Right atrium auricular region (tissue), 2 donors: ENCODE data around the gene IL21. TPM values are rescaled to one million over a fixed set of nuclear protein-coding genes. Genes with fewer than 3 reads are reported as not detected.
"Not testable (repeated sequence)": the region's sequence is repeated elsewhere in the genome, so short reads cannot be mapped to it uniquely, and the experiment has no call there.

Source experiments
- DNase-seq: peaks from one replicate; pipeline ENCODE4 v3.0.0-alpha.2; 2019; ENCODE audit warnings: low spot score
- H3K27ac ChIP-seq, 2 donors: fragments of 200-600 bp; sonication (generic); 1 replicate in 1 of 2; 2 replicates in 1 of 2; pipeline ENCODE4 v1.5.1; 2016 to 2019
- H3K27me3 ChIP-seq, 2 donors: fragments of 200-600 bp; sonication (generic); one replicate each; pipeline versions ENCODE4 v1.5.1 to v1.6.0; 2017 to 2019
- H3K36me3 ChIP-seq: fragments of 200-600 bp; sonication (generic); one replicate; pipeline ENCODE4 v1.5.1; 2016
- H3K4me1 ChIP-seq, 2 donors: fragments of 200-600 bp; sonication (generic); one replicate each; pipeline versions ENCODE4 v1.5.1 to v1.6.0; 2017 to 2019
- H3K4me3 ChIP-seq, 2 donors: fragments of 200-600 bp; sonication (generic); 1 replicate in 1 of 2; 2 replicates in 1 of 2; pipeline ENCODE4 v1.5.1; 2017 to 2019; ENCODE audit warnings: mild to moderate bottlenecking in 1 of 2, moderate library complexity in 1 of 2
- H3K9me3 ChIP-seq, 2 donors: fragments of 200-600 bp; sonication (generic); one replicate each; pipeline ENCODE4 v1.5.1; 2019
- total RNA-seq, 2 donors: library from RNA; depleted of rRNA; stranded (reverse); fragments of >200 nt; gene quantifications; one replicate each; pipeline ENCODE4 v1.1.0, GENCODE V29; 2016
- TF ChIP-seq, protein P1 (sequence below), 2 donors: fragments of 200-600 bp; sonication (generic); IDR thresholded peaks; one replicate each; pipeline ENCODE4 v1.5.1; 2019; ENCODE audit warnings: antibody characterized with exemption in 2 of 2

IL21 gene
- total RNA-seq, 2 donors from 2014 or later, result not detected

- Histone ChIP-seq H3K9me3 (peaks cover 0 to 3% of the 10 kb centered on the region in 2 donors), H3K4me3 (no peak overlapping the region), H3K4me1 (peaks cover 0 to 7% of the 10 kb centered on the region in 2 donors), H3K36me3 (no peaks in the 10 kb centered on the region), H3K27me3 (no peaks in the 10 kb centered on the region), H3K27ac (no peak overlapping the region)
- DNase-seq, result no peak
- TF ChIP-seq, protein P1, sequence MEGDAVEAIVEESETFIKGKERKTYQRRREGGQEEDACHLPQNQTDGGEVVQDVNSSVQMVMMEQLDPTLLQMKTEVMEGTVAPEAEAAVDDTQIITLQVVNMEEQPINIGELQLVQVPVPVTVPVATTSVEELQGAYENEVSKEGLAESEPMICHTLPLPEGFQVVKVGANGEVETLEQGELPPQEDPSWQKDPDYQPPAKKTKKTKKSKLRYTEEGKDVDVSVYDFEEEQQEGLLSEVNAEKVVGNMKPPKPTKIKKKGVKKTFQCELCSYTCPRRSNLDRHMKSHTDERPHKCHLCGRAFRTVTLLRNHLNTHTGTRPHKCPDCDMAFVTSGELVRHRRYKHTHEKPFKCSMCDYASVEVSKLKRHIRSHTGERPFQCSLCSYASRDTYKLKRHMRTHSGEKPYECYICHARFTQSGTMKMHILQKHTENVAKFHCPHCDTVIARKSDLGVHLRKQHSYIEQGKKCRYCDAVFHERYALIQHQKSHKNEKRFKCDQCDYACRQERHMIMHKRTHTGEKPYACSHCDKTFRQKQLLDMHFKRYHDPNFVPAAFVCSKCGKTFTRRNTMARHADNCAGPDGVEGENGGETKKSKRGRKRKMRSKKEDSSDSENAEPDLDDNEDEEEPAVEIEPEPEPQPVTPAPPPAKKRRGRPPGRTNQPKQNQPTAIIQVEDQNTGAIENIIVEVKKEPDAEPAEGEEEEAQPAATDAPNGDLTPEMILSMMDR (IDR thresholded peaks at IDR 0.05), result no peak
These were observed 37.5 kb upstream of the IL21 start for GRCh38 chr4:122658377-122658776.

DNA sequence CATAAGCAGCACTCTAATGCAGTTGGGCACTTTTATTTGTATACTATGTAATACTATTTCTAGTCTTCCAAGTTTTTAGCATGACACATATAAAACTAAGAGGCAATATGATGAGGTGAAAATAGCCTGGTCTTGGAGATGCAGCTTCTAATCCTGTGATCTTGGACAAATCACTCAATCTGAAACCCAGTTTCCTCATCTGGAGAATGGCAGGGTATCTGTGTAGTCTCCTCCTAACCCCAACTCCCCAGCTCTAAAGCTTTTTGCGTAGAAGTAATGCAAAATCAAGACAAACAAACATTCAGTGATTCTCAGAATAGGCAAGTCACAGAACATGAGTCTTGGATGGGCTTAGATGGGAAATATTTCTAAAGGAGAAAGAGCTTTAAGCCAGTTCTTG is 36.7 kb upstream of the IL21 start:
- DNase-seq, result no peak
- H3K4me1 ChIP-seq, result peaks cover 0 to 1% of the 10 kb centered on the region in 2 donors
- no peak overlapping the region for H3K4me3 ChIP-seq
- TF ChIP-seq, protein P1 (IDR thresholded peaks at IDR 0.05), result no peak
- H3K27ac ChIP-seq, result no peak overlapping the region
- H3K27me3 ChIP-seq, result no peaks in the 10 kb centered on the region
- no peaks in the 10 kb centered on the region for H3K36me3 ChIP-seq
- peaks cover 0 to 3% of the 10 kb centered on the region in 2 donors for H3K9me3 ChIP-seq

GRCh38 chr4:122656583-122656982 is 35.7 kb upstream of the IL21 start:
- H3K4me1 ChIP-seq, H3K9me3 ChIP-seq, H3K4me3 ChIP-seq, DNase-seq, H3K27me3 ChIP-seq, H3K36me3 ChIP-seq, H3K27ac ChIP-seq: not testable (repeated sequence)

GRCh38 chr4:122652379-122652778 is 31.5 kb upstream of the IL21 start:
- Histone ChIP-seq H3K27me3 (no peaks in the 10 kb centered on the region), H3K9me3 (peaks cover 0 to 3% of the 10 kb centered on the region in 2 donors), H3K27ac (no peak overlapping the region), H3K36me3 (no peaks in the 10 kb centered on the region), H3K4me3 (no peak overlapping the region), H3K4me1 (no peaks in the 10 kb centered on the region)
- DNase-seq, result no peak
- TF ChIP-seq, protein P1 (IDR thresholded peaks at IDR 0.05), result peak in 1 of 2 donors; percentile 50

DNA sequence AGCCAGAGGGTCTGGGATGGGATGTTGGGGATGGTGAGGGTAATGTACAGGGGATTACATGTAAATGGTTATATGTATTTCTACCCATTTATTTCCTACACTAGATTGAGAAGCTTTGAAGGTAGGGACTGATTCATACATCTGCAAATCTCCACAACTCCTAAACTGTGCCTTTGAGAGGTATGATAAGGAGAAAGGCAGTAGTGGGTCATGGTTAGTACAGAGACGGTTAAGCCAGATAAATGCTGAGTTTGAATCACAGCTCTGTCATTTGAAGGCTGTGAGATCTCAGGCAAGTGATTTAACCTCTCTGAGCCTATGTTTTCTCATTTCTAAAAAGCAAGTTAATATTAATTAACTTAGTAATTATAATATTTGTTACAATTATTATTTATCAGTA is 29.3 kb upstream of the IL21 start:
- Histone ChIP-seq H3K4me1 (no peaks in the 10 kb centered on the region), H3K27ac (no peak overlapping the region), H3K36me3 (no peaks in the 10 kb centered on the region), H3K27me3 (no peaks in the 10 kb centered on the region), H3K4me3 (no peak overlapping the region), H3K9me3 (no peaks in the 10 kb centered on the region)
- TF ChIP-seq, protein P1 (IDR thresholded peaks at IDR 0.05), result no peak
- DNase-seq, result no peak

- Histone ChIP-seq H3K9me3 (no peaks in the 10 kb centered on the region), H3K27ac (no peak overlapping the region), H3K4me3 (no peak overlapping the region), H3K36me3 (no peaks in the 10 kb centered on the region), H3K4me1 (no peaks in the 10 kb centered on the region), H3K27me3 (no peaks in the 10 kb centered on the region)
- TF ChIP-seq, protein P1 (IDR thresholded peaks at IDR 0.05), result no peak
- DNase-seq, result no peak
These were observed 26.8 kb upstream of the IL21 start for GRCh38 chr4:122647656-122648055.
